Bone marrow (tissue), 2 donors: ENCODE results near the gene OTOG.

Experiments
- DNase-seq, 2 donors: peaks; one replicate each; lab custom pipeline; 2025; lab: John Stamatoyannopoulos, UW

Gene OTOG

GRCh38 chr11:17588166-17588565 lies 41.1 kb downstream of the OTOG start:
- DNase-seq: no peak

GRCh38 chr11:17588721-17589120 lies 41.7 kb downstream of the OTOG start:
- no peak for DNase-seq

GRCh38 chr11:17590463-17590862 lies 43.4 kb downstream of the OTOG start:
- no peak for DNase-seq

GRCh38 chr11:17591293-17591692 lies 44.2 kb downstream of the OTOG start:
- DNase-seq: no peak

GRCh38 chr11:17593466-17594245 lies 46.6 kb downstream of the OTOG start:
- no peak for DNase-seq

GRCh38 chr11:17594686-17595192 lies 47.7 kb downstream of the OTOG start:
- no peak for DNase-seq

GRCh38 chr11:17595526-17596309 lies 48.7 kb downstream of the OTOG start:
- DNase-seq: no peak

- DNase-seq: no peak
Observed at GRCh38 chr11:17596310-17596669, 49.2 kb downstream of the OTOG start.

GRCh38 chr11:17596711-17597110 lies 49.7 kb downstream of the OTOG start:
- no peak for DNase-seq

GRCh38 chr11:17597770-17598169 lies 50.7 kb downstream of the OTOG start:
- DNase-seq: no peak

GRCh38 chr11:17598700-17599459 lies 51.8 kb downstream of the OTOG start:
- DNase-seq: peak; percentile 9 to 25

GRCh38 chr11:17599460-17599925 lies 52.4 kb downstream of the OTOG start:
- DNase-seq: no peak

- no peak for DNase-seq
Observed at GRCh38 chr11:17600316-17601255, 53.5 kb downstream of the OTOG start.

GRCh38 chr11:17601256-17601671 lies 54.2 kb downstream of the OTOG start:
- no peak for DNase-seq

GRCh38 chr11:17601676-17602075 lies 54.6 kb downstream of the OTOG start:
- DNase-seq: no peak

- DNase-seq: no peak
Observed at GRCh38 chr11:17602105-17603001, 55.3 kb downstream of the OTOG start.

GRCh38 chr11:17603056-17603825 lies 56.2 kb downstream of the OTOG start:
- no peak for DNase-seq

GRCh38 chr11:17604201-17604914 lies 57.3 kb downstream of the OTOG start:
- no peak for DNase-seq

- DNase-seq: no peak
Observed at GRCh38 chr11:17604915-17605233, 57.8 kb downstream of the OTOG start.
